ENCODE measurements around the gene NTNG2. TPM values are rescaled to one million over a fixed set of nuclear protein-coding genes. Genes with fewer than 3 reads are reported as not detected.

The NTNG2 gene
- total RNA-seq, 1 experiment from 2014 or later, result 1.2 TPM

DNA sequence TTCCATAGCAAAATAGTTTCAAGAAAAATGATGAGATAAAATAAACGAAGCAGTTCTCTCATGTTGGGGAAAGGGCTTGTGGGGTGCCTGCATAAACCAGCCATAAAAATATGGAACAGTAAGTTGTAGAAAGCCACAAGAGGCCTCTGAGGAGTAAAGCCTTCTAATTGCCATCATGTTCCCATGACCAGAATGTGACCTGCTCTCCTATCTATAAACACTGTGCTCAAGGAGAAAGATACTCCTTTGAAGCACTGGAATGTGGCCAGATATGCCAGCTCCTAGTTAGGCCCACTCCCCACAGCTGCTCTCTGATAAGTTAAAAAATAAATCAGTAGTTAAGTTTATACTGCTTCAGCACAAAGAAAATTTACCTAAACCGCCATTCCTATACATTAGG lies 127.1 kb downstream of the NTNG2 start:
- Histone ChIP-seq H3K36me3 (replicated peaks; ENCODE audit: control insufficient read depth, insufficient read depth, low read length) (peaks cover 13% of the 10 kb centered on the region), H3K4me3 (ENCODE audit: insufficient read depth, low read depth, low read length) (no peak overlapping the region), H3K27me3 (ENCODE audit: control insufficient read depth, insufficient read depth, low read length) (no peaks in the 10 kb centered on the region)
- DNase-seq, result no peak

- H3K36me3 ChIP-seq (replicated peaks; ENCODE audit: control insufficient read depth, insufficient read depth, low read length), result peaks cover 20% of the 10 kb centered on the region
- H3K27me3 ChIP-seq (ENCODE audit: control insufficient read depth, insufficient read depth, low read length), result no peaks in the 10 kb centered on the region
- no peak overlapping the region for H3K4me3 ChIP-seq (ENCODE audit: insufficient read depth, low read depth, low read length)
- DNase-seq, result no peak
Observed at GRCh38 chr9:132293145-132293721, 131.4 kb downstream of the NTNG2 start.

Other genes with a start within 250 kb of the NTNG2 start
- gene MED27, start 82.2 kb upstream of the NTNG2 start, total RNA-seq (2014; rRNA removed; shearing (Covaris generic)), result 22.3 and 40.3 TPM in 2 replicates
- gene SETX, start 192.9 kb downstream of the NTNG2 start, total RNA-seq (2014; rRNA removed; shearing (Covaris generic)), result 22.2 and 28.1 TPM in 2 replicates
- 14.5 and 15.0 TPM in 2 replicates for gene TTF1, start 244.8 kb downstream of the NTNG2 start, total RNA-seq (2014; rRNA removed; shearing (Covaris generic))
- 0.18 and 1.6 TPM in 2 replicates for gene CFAP77, start 248.2 kb downstream of the NTNG2 start, total RNA-seq (2014; rRNA removed; shearing (Covaris generic))

All from H7 (cell line).